HG02852 (cell line): ENCODE data around the gene SECISBP2L.
"Not testable (repeated sequence)": the region's sequence is repeated elsewhere in the genome, so short reads cannot be mapped to it uniquely, and the experiment has no call there.

Experiments used
- ATAC-seq: cut with Tn5 transposase; IDR thresholded peaks from one replicate; pipeline ENCODE4 v1.9.1; 2021; ENCODE audit warnings: mild to moderate bottlenecking, moderate library complexity; ENCODE audit not compliant: unreplicated experiment

SECISBP2L gene

GRCh38 chr15:49015896-49016295 is 30.4 kb downstream of the SECISBP2L start:
- no peak for ATAC-seq

- ATAC-seq: no peak
Observed at GRCh38 chr15:48999314-48999713, 46.9 kb downstream of the SECISBP2L start.

GRCh38 chr15:48996276-48996675 is 50.0 kb downstream of the SECISBP2L start:
- ATAC-seq: no peak

GRCh38 chr15:48993380-48993779 is 52.9 kb downstream of the SECISBP2L start:
- ATAC-seq: no peak

GRCh38 chr15:48992545-48992944 is 53.7 kb downstream of the SECISBP2L start:
- peak; percentile 96 for ATAC-seq

- peak; percentile 17 for ATAC-seq
Observed at GRCh38 chr15:48992096-48992495, 54.1 kb downstream of the SECISBP2L start.

- no peak for ATAC-seq
Observed at GRCh38 chr15:48989170-48989569, 57.1 kb downstream of the SECISBP2L start.

- ATAC-seq: no peak
Observed at GRCh38 chr15:48987142-48987541, 59.1 kb downstream of the SECISBP2L start.

- no peak for ATAC-seq
Observed at GRCh38 chr15:48986240-48986639, 60.0 kb downstream of the SECISBP2L start.

- no peak for ATAC-seq
Observed at GRCh38 chr15:48985516-48985915, 60.7 kb downstream of the SECISBP2L start.

GRCh38 chr15:48984811-48985352 is 61.4 kb downstream of the SECISBP2L start:
- no peak for ATAC-seq

GRCh38 chr15:48984021-48984710 is 62.1 kb downstream of the SECISBP2L start:
- ATAC-seq: no peak

GRCh38 chr15:48983300-48983699 is 62.9 kb downstream of the SECISBP2L start:
- no peak for ATAC-seq

- ATAC-seq: no peak
Observed at GRCh38 chr15:48981941-48982340, 64.3 kb downstream of the SECISBP2L start.

GRCh38 chr15:48978638-48979037 is 67.6 kb downstream of the SECISBP2L start:
- ATAC-seq: no peak

GRCh38 chr15:48976444-48977088 is 69.7 kb downstream of the SECISBP2L start:
- no peak for ATAC-seq

- peak; percentile 98 for ATAC-seq
Observed at GRCh38 chr15:48975472-48976419, 70.5 kb downstream of the SECISBP2L start.

- no peak for ATAC-seq
Observed at GRCh38 chr15:48974882-48975281, 71.4 kb downstream of the SECISBP2L start.

- no peak for ATAC-seq
Observed at GRCh38 chr15:48972750-48973503, 73.3 kb downstream of the SECISBP2L start.

GRCh38 chr15:48970926-48971325 is 75.3 kb downstream of the SECISBP2L start:
- ATAC-seq: not testable (repeated sequence)
